Effector memory CD4-positive, alpha-beta T cell (primary cell): ENCODE results near the gene TAF3.

ENCODE experiments used
- DNase-seq, 3 donors: peaks; one replicate each; pipeline ENCODE4 v3.0.0-alpha.2; 2020
- H3K27ac ChIP-seq: 2 replicates; pipeline ENCODE4 v1.7.0; 2013; ENCODE audit warnings: mild to moderate bottlenecking, low read length, moderate library complexity; ENCODE audit not compliant: insufficient read depth, poor library complexity, severe bottlenecking
- H3K27me3 ChIP-seq: replicated peaks from 2 replicates; pipeline ENCODE4 v1.7.0; 2013; ENCODE audit warnings: mild to moderate bottlenecking, low read length; ENCODE audit not compliant: insufficient read depth, control insufficient read depth, poor library complexity, severe bottlenecking
- H3K36me3 ChIP-seq: 2 replicates; pipeline ENCODE4 v1.7.0; 2013; ENCODE audit warnings: mild to moderate bottlenecking, low read length, moderate library complexity; ENCODE audit not compliant: control insufficient read depth, insufficient read depth
- H3K4me1 ChIP-seq: 2 replicates; pipeline ENCODE4 v1.7.0; 2013; ENCODE audit warnings: low read length, mild to moderate bottlenecking; ENCODE audit not compliant: control insufficient read depth, insufficient read depth, poor library complexity, severe bottlenecking
- H3K4me3 ChIP-seq: 2 replicates; pipeline ENCODE4 v1.7.0; 2013; ENCODE audit warnings: low read length, low read depth, mild to moderate bottlenecking; ENCODE audit not compliant: insufficient read depth, poor library complexity, severe bottlenecking
- H3K9me3 ChIP-seq: 2 replicates; pipeline ENCODE4 v1.7.0; 2013; ENCODE audit warnings: mild to moderate bottlenecking, low read length, moderate library complexity; ENCODE audit not compliant: control insufficient read depth

The TAF3 gene

DNA sequence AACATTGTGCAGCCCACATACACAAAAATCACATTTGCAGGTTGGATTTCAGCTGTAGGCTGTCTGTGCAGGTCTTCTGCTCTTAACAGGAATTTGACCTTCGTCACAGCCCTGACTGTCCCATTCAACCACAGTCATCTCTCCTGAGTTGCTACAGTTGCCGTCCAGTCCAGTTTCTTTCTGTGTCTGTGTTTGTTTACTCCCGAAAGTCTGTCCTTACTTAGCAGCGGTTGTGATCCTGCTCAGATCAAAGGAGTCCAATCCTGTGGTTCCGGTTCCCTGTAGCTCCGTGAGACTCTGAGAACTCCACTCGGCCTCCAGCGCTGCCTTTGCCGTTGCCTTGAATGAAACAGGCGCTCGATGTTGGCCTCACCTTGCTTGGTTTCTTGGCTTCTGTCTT, 124.6 kb downstream of the TAF3 start:
- DNase-seq, result no peak
- Histone ChIP-seq H3K27ac (no peak overlapping the region), H3K36me3 (no peaks in the 10 kb centered on the region), H3K9me3 (no peaks in the 10 kb centered on the region), H3K4me3 (no peak overlapping the region), H3K27me3 (no peaks in the 10 kb centered on the region), H3K4me1 (no peaks in the 10 kb centered on the region)

GRCh38 chr10:7944215-7944480, 125.8 kb downstream of the TAF3 start:
- no peak overlapping the region for H3K4me3 ChIP-seq
- DNase-seq, result no peak
- H3K4me1 ChIP-seq, result no peaks in the 10 kb centered on the region
- no peak overlapping the region for H3K27ac ChIP-seq
- no peaks in the 10 kb centered on the region for H3K27me3 ChIP-seq
- no peaks in the 10 kb centered on the region for H3K36me3 ChIP-seq
- no peaks in the 10 kb centered on the region for H3K9me3 ChIP-seq

GRCh38 chr10:7944537-7944936, 126.2 kb downstream of the TAF3 start:
- H3K4me1 ChIP-seq, result no peaks in the 10 kb centered on the region
- H3K36me3 ChIP-seq, result no peaks in the 10 kb centered on the region
- no peak overlapping the region for H3K27ac ChIP-seq
- no peak for DNase-seq
- H3K9me3 ChIP-seq, result no peaks in the 10 kb centered on the region
- no peaks in the 10 kb centered on the region for H3K27me3 ChIP-seq
- H3K4me3 ChIP-seq, result no peak overlapping the region

DNA sequence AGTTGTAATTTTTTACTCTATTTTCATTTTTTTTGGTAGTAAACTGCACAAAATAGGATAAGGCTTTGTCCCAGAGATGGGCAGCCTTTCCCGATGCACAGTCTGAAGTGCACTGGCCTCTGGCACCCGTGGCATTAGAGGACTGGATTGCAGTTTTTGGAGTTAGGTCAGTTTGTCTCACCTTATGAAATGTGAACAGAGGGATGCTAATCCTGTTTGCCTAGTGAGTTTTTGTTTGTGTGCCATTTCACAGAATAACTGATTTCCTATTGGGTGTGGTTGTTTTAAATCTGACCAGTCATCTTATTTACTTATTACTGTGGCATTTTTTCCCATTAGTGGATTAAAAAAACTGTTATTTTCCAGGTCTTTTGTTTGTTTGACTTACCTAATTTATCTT, 126.7 kb downstream of the TAF3 start:
- Histone ChIP-seq H3K27me3 (no peaks in the 10 kb centered on the region), H3K4me3 (no peak overlapping the region), H3K4me1 (no peaks in the 10 kb centered on the region), H3K27ac (no peak overlapping the region), H3K9me3 (no peaks in the 10 kb centered on the region), H3K36me3 (no peaks in the 10 kb centered on the region)
- no peak for DNase-seq

DNA sequence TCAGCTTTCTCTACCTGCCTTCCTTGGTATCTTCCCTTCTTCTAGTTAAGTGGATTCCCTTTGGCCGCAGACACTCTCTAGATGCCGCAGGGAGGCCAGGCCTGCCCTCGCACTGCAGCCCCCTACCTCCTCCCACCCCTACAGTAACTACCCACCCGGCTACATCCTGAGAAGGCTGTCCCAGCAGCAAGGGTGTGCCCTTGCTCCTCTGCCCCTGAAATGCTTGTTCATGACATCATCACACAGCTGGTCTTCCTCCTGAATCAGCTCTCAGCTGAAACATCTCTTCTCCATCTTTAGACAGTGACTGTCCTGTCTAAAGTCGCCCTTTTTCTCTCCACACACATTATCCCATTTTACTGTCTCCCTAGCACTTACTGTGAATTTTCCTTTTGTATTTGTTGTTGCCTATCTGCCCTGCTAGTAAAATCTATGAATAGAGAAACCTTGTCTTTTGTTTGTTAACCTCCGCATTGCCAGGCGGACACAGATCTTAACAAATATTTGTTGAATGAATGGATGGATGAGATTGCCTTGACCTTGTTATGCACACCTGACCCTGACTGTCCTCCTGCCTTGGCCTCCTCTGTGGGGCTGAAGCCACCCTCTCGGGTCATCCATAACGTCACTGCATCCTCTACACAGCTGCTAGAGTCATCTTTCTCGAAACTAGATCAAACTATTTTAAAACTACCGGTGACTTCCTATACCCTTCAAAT, 127.3 kb downstream of the TAF3 start:
- Histone ChIP-seq H3K27me3 (no peaks in the 10 kb centered on the region), H3K36me3 (no peaks in the 10 kb centered on the region), H3K27ac (no peak overlapping the region), H3K9me3 (no peaks in the 10 kb centered on the region), H3K4me3 (no peak overlapping the region), H3K4me1 (no peaks in the 10 kb centered on the region)
- DNase-seq, result no peak

GRCh38 chr10:7948371-7949000, 130.2 kb downstream of the TAF3 start:
- DNase-seq, result no peak
- H3K4me1 ChIP-seq, result no peaks in the 10 kb centered on the region
- no peak overlapping the region for H3K27ac ChIP-seq
- H3K36me3 ChIP-seq, result no peaks in the 10 kb centered on the region
- no peaks in the 10 kb centered on the region for H3K27me3 ChIP-seq
- no peaks in the 10 kb centered on the region for H3K9me3 ChIP-seq
- H3K4me3 ChIP-seq, result no peak overlapping the region

- Histone ChIP-seq H3K4me1 (no peaks in the 10 kb centered on the region), H3K9me3 (no peaks in the 10 kb centered on the region), H3K27ac (no peak overlapping the region), H3K4me3 (no peak overlapping the region), H3K36me3 (no peaks in the 10 kb centered on the region), H3K27me3 (no peaks in the 10 kb centered on the region)
- no peak for DNase-seq
Measured at GRCh38 chr10:7950981-7951847, 132.9 kb downstream of the TAF3 start.

DNA sequence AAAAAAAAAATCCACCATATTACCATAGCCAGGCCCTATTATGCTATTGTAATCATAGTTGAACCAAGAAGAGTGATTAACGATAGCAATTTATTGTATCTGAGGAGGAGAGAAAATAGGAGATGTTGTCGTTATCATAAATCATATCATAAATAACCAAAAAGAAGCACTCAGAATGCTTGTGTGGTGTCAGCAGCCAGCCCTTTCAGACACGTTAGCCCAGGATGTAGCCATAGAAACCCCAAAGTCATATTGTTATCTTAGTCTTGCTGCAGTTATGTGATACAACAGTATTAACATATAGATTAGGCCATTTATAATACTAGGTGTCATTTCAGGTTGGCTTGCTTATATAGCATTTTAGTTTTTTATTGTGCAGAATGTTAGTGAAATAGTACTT, 134.0 kb downstream of the TAF3 start:
- Histone ChIP-seq H3K27me3 (no peaks in the 10 kb centered on the region), H3K4me1 (no peaks in the 10 kb centered on the region), H3K9me3 (no peaks in the 10 kb centered on the region), H3K27ac (no peak overlapping the region), H3K4me3 (no peak overlapping the region), H3K36me3 (no peaks in the 10 kb centered on the region)
- no peak for DNase-seq

DNA sequence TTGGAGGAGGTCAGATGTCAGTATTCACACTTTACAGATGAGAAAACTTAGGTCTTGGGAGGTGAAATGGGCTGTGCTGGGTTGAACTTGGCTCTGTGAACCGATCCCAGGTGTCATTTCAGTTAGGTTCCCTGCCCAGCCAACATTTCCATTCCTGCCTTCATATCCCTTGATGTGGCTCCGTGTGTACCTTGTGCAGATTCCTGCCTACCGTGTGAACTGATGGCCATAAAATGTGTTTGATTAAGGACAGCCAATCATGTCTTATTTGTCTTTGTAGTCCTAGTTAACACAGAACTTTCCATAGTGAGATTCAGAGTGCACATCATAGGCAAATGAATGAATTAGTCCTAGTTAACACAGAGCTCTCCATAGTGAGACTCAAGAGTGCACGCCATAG, 135.1 kb downstream of the TAF3 start:
- H3K27me3 ChIP-seq, result no peaks in the 10 kb centered on the region
- H3K4me1 ChIP-seq, result no peaks in the 10 kb centered on the region
- no peak overlapping the region for H3K27ac ChIP-seq
- no peak overlapping the region for H3K4me3 ChIP-seq
- no peaks in the 10 kb centered on the region for H3K9me3 ChIP-seq
- H3K36me3 ChIP-seq, result no peaks in the 10 kb centered on the region
- no peak for DNase-seq

DNA sequence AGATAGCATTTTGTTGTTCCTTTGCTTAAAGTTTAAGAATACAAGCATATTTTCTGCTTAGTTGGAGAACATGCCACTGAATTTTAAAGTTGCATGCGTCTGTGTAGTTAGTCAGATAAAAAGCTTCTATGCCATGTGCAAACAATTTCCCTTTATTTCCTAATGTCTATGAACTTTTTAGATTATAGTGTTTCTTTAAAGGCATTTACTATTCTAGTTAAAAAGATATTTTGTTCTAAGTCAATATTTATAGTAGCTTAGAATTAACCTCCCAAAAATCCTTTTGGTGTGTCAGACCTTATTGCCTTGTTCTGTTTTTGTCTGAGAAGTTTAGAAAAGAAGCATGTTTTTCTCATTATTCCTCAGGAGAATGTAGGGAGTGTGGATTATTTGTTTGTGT, 137.1 kb downstream of the TAF3 start:
- Histone ChIP-seq H3K36me3 (no peaks in the 10 kb centered on the region), H3K27me3 (no peaks in the 10 kb centered on the region), H3K9me3 (no peaks in the 10 kb centered on the region), H3K4me1 (no peaks in the 10 kb centered on the region), H3K27ac (no peak overlapping the region), H3K4me3 (no peak overlapping the region)
- no peak for DNase-seq
